ENCODE measurements around the gene SPHK2. TPM values are rescaled to one million over a fixed set of nuclear protein-coding genes. Genes with fewer than 3 reads are reported as not detected.

Gene SPHK2
- total RNA-seq, 4 donors from 2014 or later, result 3.9 to 9.9 (median 5.6) TPM

GRCh38 chr19:48596679-48597465 lies 22.4 kb upstream of the SPHK2 start:
- H3K36me3 ChIP-seq, result no peaks in the 10 kb centered on the region
- DNase-seq (ENCODE audit: low spot score in 2 of 2), result no peak
- H3K4me1 ChIP-seq, result no peaks in the 10 kb centered on the region
- H3K27ac ChIP-seq, result no peak overlapping the region
- no peak for TF ChIP-seq POLR2A (IDR thresholded peaks at IDR 0.05)
- no peak for TF ChIP-seq EP300 (IDR thresholded peaks at IDR 0.05)
- H3K9me3 ChIP-seq, result no peaks in the 10 kb centered on the region
- H3K4me3 ChIP-seq, result no peak overlapping the region
- WGBS, result 79% methylated on average over 32 of the region's 39 CpGs
- peaks cover 10% of the 10 kb centered on the region for H3K27me3 ChIP-seq

GRCh38 chr19:48598996-48599700 lies 20.2 kb upstream of the SPHK2 start:
- H3K4me3 ChIP-seq, result no peak overlapping the region
- no peaks in the 10 kb centered on the region for H3K36me3 ChIP-seq
- 57% methylated on average over 28 of the region's 30 CpGs for WGBS
- TF ChIP-seq POLR2AphosphoS5 (IDR thresholded peaks at IDR 0.05), result no peak
- no peak for TF ChIP-seq EP300 (IDR thresholded peaks at IDR 0.05)
- TF ChIP-seq POLR2A (IDR thresholded peaks at IDR 0.05), result no peak
- TF ChIP-seq CTCF (IDR thresholded peaks at IDR 0.05), result no peak
- DNase-seq (ENCODE audit: low spot score in 2 of 2), result no peak
- no peak overlapping the region for H3K27ac ChIP-seq
- H3K9me3 ChIP-seq, result no peaks in the 10 kb centered on the region
- H3K4me1 ChIP-seq, result no peaks in the 10 kb centered on the region
- peaks cover 10% of the 10 kb centered on the region for H3K27me3 ChIP-seq

GRCh38 chr19:48600679-48601417 lies 18.5 kb upstream of the SPHK2 start:
- H3K4me3 ChIP-seq, result no peak overlapping the region
- 72% methylated on average over 15 of the region's 21 CpGs for WGBS
- TF ChIP-seq POLR2AphosphoS5 (IDR thresholded peaks at IDR 0.05) (no peak), POLR2A (IDR thresholded peaks at IDR 0.05) (no peak)
- H3K9me3 ChIP-seq, result no peaks in the 10 kb centered on the region
- H3K27ac ChIP-seq, result no peak overlapping the region
- no peaks in the 10 kb centered on the region for H3K4me1 ChIP-seq
- DNase-seq (ENCODE audit: low spot score in 2 of 2), result no peak
- H3K27me3 ChIP-seq, result peaks cover 10% of the 10 kb centered on the region
- no peaks in the 10 kb centered on the region for H3K36me3 ChIP-seq

GRCh38 chr19:48603001-48603400 lies 16.3 kb upstream of the SPHK2 start:
- H3K27me3 ChIP-seq, result peaks cover 10% of the 10 kb centered on the region
- H3K4me1 ChIP-seq, result no peaks in the 10 kb centered on the region
- H3K4me3 ChIP-seq, result no peak overlapping the region
- H3K27ac ChIP-seq, result no peak overlapping the region
- WGBS, result 91% methylated on average over 8 of the region's 9 CpGs
- no peaks in the 10 kb centered on the region for H3K9me3 ChIP-seq
- TF ChIP-seq POLR2A (IDR thresholded peaks at IDR 0.05) (no peak), EP300 (IDR thresholded peaks at IDR 0.05) (no peak), POLR2AphosphoS5 (IDR thresholded peaks at IDR 0.05) (no peak), CTCF (IDR thresholded peaks at IDR 0.05) (no peak)
- no peaks in the 10 kb centered on the region for H3K36me3 ChIP-seq
- no peak for DNase-seq (ENCODE audit: low spot score in 2 of 2)

- DNase-seq (ENCODE audit: low spot score in 2 of 2), result no peak
- Histone ChIP-seq H3K9me3 (no peaks in the 10 kb centered on the region), H3K27me3 (peaks cover 8% of the 10 kb centered on the region), H3K4me3 (no peak overlapping the region), H3K4me1 (no peaks in the 10 kb centered on the region), H3K36me3 (no peaks in the 10 kb centered on the region), H3K27ac (no peak overlapping the region)
- TF ChIP-seq CTCF (IDR thresholded peaks at IDR 0.05) (no peak), EP300 (IDR thresholded peaks at IDR 0.05) (no peak), POLR2A (IDR thresholded peaks at IDR 0.05) (no peak), POLR2AphosphoS5 (IDR thresholded peaks at IDR 0.05) (no peak)
- 94% methylated on average over 17 of the region's 39 CpGs for WGBS
Observed at GRCh38 chr19:48603449-48603848, 15.9 kb upstream of the SPHK2 start.

GRCh38 chr19:48603850-48604249 lies 15.5 kb upstream of the SPHK2 start:
- Histone ChIP-seq H3K4me1 (no peaks in the 10 kb centered on the region), H3K27ac (no peak overlapping the region), H3K9me3 (no peaks in the 10 kb centered on the region), H3K4me3 (no peak overlapping the region), H3K36me3 (no peaks in the 10 kb centered on the region), H3K27me3 (peaks cover 6% of the 10 kb centered on the region)
- DNase-seq (ENCODE audit: low spot score in 2 of 2), result no peak
- TF ChIP-seq EP300 (IDR thresholded peaks at IDR 0.05), result no peak
- no peak for TF ChIP-seq POLR2A (IDR thresholded peaks at IDR 0.05)
- WGBS, result 84% methylated on average over 9 of the region's 9 CpGs

All from suprapubic skin (tissue), 4 donors.